ENCODE data around the gene GIPC2. TPM values are rescaled to one million over a fixed set of nuclear protein-coding genes. Genes with fewer than 3 reads are reported as not detected.

The GIPC2 gene
- total RNA-seq, 1 experiment from 2014 or later: 2.8 TPM

DNA sequence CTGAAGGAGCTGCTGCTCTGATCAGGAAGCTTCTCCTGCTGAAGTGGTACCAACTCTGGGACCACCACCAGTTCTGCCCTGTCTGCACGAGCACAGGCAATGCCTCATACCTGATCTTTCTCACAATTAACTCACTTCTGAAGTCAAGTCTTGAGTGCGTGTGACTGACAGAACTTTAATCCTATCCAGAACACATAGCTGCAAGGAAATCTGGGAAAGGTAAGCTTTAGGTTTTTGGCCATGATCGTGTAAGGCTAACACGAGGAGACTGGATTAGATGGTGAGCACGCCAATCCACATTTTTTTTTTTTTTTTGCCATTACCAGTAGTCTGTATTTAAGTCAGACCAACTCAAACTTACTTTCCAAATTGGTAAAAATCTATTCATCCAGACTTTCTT, 101.3 kb downstream of the GIPC2 start:
- Mint-ChIP-seq H3K36me3 (ENCODE audit: insufficient read depth, unreplicated experiment) (no peaks in the 10 kb centered on the region), H3K27ac (ENCODE audit: unreplicated experiment) (no peak overlapping the region), H3K27me3 (ENCODE audit: unreplicated experiment) (no peaks in the 10 kb centered on the region), H3K9me3 (ENCODE audit: low read depth, unreplicated experiment) (no peaks in the 10 kb centered on the region), H3K4me1 (ENCODE audit: low read depth, unreplicated experiment) (peaks cover 14% of the 10 kb centered on the region), H3K4me3 (ENCODE audit: low read depth, unreplicated experiment) (no peak overlapping the region)
- intact Hi-C loops (cut with micrococcal nuclease; ENCODE audit: unreplicated experiment): loop anchor here (5.0 to 10.0 kb wide), 3 partner anchors 90 to 345 kb away; partner anchors contain the start of gene PTGFR
- TF ChIP-seq, protein P1, sequence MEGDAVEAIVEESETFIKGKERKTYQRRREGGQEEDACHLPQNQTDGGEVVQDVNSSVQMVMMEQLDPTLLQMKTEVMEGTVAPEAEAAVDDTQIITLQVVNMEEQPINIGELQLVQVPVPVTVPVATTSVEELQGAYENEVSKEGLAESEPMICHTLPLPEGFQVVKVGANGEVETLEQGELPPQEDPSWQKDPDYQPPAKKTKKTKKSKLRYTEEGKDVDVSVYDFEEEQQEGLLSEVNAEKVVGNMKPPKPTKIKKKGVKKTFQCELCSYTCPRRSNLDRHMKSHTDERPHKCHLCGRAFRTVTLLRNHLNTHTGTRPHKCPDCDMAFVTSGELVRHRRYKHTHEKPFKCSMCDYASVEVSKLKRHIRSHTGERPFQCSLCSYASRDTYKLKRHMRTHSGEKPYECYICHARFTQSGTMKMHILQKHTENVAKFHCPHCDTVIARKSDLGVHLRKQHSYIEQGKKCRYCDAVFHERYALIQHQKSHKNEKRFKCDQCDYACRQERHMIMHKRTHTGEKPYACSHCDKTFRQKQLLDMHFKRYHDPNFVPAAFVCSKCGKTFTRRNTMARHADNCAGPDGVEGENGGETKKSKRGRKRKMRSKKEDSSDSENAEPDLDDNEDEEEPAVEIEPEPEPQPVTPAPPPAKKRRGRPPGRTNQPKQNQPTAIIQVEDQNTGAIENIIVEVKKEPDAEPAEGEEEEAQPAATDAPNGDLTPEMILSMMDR (IDR thresholded peaks at IDR 0.05; ENCODE audit: unreplicated experiment): no peak
- CTCF ChIA-PET: no interaction called here
- no peak for DNase-seq
- no TSS peak for BruUV-seq (replicated peaks)

DNA sequence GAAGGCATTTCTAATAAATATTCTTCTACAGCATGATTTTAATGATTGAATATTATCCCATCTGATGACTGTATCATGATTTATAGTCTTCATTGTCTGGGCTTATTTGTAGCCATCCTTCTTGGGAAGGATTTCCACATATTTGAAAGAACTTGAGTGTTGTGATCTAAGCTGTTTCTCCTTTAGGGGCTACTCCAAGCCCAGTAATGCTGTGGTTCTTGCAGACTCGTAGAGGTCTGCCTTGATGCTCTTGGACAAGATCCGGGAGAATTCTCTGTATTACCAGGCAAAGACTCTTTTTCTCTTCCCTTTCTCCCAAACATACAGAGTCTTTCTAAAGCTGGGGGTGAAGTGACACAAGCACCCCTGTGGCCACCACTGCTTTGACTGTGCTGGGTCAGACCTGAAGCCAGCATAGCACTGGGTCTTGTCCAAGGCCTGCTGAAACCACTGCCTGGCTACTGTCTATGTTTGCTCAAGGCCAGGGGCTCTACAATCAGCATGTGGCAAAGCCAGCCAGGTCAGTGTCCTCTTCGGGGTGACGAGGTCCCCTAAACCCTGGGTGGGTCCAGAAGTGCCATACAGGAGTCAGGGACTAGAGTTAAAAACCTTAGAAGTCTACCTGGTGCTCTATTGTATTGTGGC, 107.4 kb downstream of the GIPC2 start:
- CTCF ChIA-PET: no interaction called here
- intact Hi-C loops (cut with micrococcal nuclease; ENCODE audit: unreplicated experiment): no loop called here
- H3K9me3 Mint-ChIP-seq (ENCODE audit: low read depth, unreplicated experiment): no peaks in the 10 kb centered on the region

DNA sequence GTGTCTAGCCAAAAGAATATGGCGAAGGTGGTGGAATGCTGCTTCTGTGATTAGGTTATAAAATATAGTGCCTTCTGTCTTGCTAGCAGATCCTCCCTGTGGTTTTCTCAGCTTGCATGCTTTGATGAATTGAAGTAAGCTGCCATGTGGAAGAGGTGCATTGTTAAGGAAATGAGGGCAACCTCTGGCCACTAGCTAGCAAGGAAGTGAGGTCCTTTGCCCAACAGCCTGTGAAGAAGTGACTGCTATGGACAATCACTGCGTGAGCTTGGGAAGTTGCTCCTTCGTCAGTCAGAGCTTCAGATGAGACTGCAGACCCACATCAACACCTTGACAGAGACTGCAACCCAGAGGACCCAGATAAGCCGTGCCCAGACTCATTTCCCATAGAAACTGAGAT, 109.4 kb downstream of the GIPC2 start:
- Mint-ChIP-seq H3K36me3 (ENCODE audit: insufficient read depth, unreplicated experiment) (no peaks in the 10 kb centered on the region), H3K4me3 (ENCODE audit: low read depth, unreplicated experiment) (no peak overlapping the region), H3K27me3 (ENCODE audit: unreplicated experiment) (no peaks in the 10 kb centered on the region), H3K9me3 (ENCODE audit: low read depth, unreplicated experiment) (no peaks in the 10 kb centered on the region), H3K4me1 (ENCODE audit: low read depth, unreplicated experiment) (no peaks in the 10 kb centered on the region), H3K27ac (ENCODE audit: unreplicated experiment) (no peak overlapping the region)
- intact Hi-C loops (cut with micrococcal nuclease; ENCODE audit: unreplicated experiment): no loop called here
- TF ChIP-seq, protein P1 (IDR thresholded peaks at IDR 0.05; ENCODE audit: unreplicated experiment): no peak
- CTCF ChIA-PET: no interaction called here
- DNase-seq: no peak
- no TSS peak for BruUV-seq (replicated peaks)

More for the DNA sequence above, 107.4 kb downstream of the GIPC2 start:
- no TSS peak for BruUV-seq (replicated peaks)
- Mint-ChIP-seq H3K27me3 (ENCODE audit: unreplicated experiment) (no peaks in the 10 kb centered on the region), H3K27ac (ENCODE audit: unreplicated experiment) (no peak overlapping the region), H3K4me3 (ENCODE audit: low read depth, unreplicated experiment) (no peak overlapping the region), H3K4me1 (ENCODE audit: low read depth, unreplicated experiment) (no peaks in the 10 kb centered on the region), H3K36me3 (ENCODE audit: insufficient read depth, unreplicated experiment) (no peaks in the 10 kb centered on the region)
- TF ChIP-seq, protein P1 (IDR thresholded peaks at IDR 0.05; ENCODE audit: unreplicated experiment): no peak
- no peak for DNase-seq

DNA sequence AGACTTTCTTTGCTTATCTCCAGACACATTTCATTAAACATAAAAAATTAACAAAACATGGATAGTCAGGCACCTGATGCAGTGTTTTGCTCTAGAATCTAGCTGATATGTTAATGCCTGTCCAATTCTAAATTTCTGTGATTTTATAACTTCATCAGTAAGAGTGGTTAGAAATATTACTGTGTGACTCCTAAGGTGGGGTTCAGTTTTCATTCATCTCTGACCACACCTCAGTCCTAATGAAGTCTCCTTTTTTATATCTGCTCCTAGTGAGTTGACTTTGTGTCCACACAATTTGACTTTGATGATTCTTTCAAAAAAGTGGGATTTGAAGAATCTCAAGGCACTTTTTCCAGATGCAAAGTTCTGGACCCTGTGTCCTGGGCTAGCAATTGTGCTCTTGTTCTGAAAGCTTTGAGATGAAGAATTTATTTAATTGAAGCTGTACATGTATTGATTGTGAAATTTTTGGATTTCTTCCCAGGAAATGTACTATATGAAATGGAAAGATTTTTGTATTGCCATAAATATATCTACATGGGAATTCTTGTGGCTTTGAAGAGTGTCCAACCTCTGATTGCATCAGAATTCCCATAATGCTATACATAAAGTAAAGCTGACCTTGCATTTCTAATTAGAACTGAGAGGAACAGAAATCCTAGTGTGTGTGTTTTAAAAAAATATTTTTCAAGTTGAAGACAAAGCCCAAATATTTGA, 111.2 kb downstream of the GIPC2 start:
- H3K9me3 Mint-ChIP-seq (ENCODE audit: low read depth, unreplicated experiment): no peaks in the 10 kb centered on the region
- no peak for DNase-seq
- CTCF ChIA-PET: no interaction called here
- no peak overlapping the region for H3K4me3 Mint-ChIP-seq (ENCODE audit: low read depth, unreplicated experiment)
- BruUV-seq (replicated peaks): no TSS peak
- TF ChIP-seq, protein P1 (IDR thresholded peaks at IDR 0.05; ENCODE audit: unreplicated experiment): no peak
- intact Hi-C loops (cut with micrococcal nuclease; ENCODE audit: unreplicated experiment): no loop called here
- no peaks in the 10 kb centered on the region for H3K27me3 Mint-ChIP-seq (ENCODE audit: unreplicated experiment)
- no peaks in the 10 kb centered on the region for H3K36me3 Mint-ChIP-seq (ENCODE audit: insufficient read depth, unreplicated experiment)
- H3K4me1 Mint-ChIP-seq (ENCODE audit: low read depth, unreplicated experiment): no peaks in the 10 kb centered on the region
- H3K27ac Mint-ChIP-seq (ENCODE audit: unreplicated experiment): no peak overlapping the region

Measured in Calu3 (cell line).